SKM-1 treated with dmso at 0.1 percent for 144 hours (cell line): ENCODE data around the gene NKAIN2.
"Not testable (repeated sequence)": the region's sequence is repeated elsewhere in the genome, so short reads cannot be mapped to it uniquely, and the experiment has no call there.

ENCODE experiments used
- DNase-seq: peaks from one replicate; lab custom pipeline; 2025; ENCODE audit not compliant: unreplicated experiment; lab: John Stamatoyannopoulos, UW

NKAIN2 gene

GRCh38 chr6:124551711-124552233 lies 748.1 kb downstream of the NKAIN2 start:
- no peak for DNase-seq

- no peak for DNase-seq
Measured at GRCh38 chr6:124557873-124558272, 754.2 kb downstream of the NKAIN2 start.

- not testable (repeated sequence) for DNase-seq
Measured at GRCh38 chr6:124560078-124560477, 756.4 kb downstream of the NKAIN2 start.

- no peak for DNase-seq
Measured at GRCh38 chr6:124560873-124561567, 757.4 kb downstream of the NKAIN2 start.

GRCh38 chr6:124561635-124562130 lies 758.0 kb downstream of the NKAIN2 start:
- no peak for DNase-seq

- DNase-seq, result not testable (repeated sequence)
Measured at GRCh38 chr6:124564125-124564524, 760.5 kb downstream of the NKAIN2 start.

- no peak for DNase-seq
Measured at GRCh38 chr6:124567401-124567800, 763.7 kb downstream of the NKAIN2 start.

- no peak for DNase-seq
Measured at GRCh38 chr6:124573953-124574352, 770.3 kb downstream of the NKAIN2 start.

GRCh38 chr6:124577734-124578281 lies 774.1 kb downstream of the NKAIN2 start:
- no peak for DNase-seq

GRCh38 chr6:124590001-124590400 lies 786.3 kb downstream of the NKAIN2 start:
- DNase-seq, result no peak

- no peak for DNase-seq
Measured at GRCh38 chr6:124599656-124600055, 796.0 kb downstream of the NKAIN2 start.

- no peak for DNase-seq
Measured at GRCh38 chr6:124604719-124605118, 801.1 kb downstream of the NKAIN2 start.

GRCh38 chr6:124607119-124607627 lies 803.5 kb downstream of the NKAIN2 start:
- DNase-seq, result no peak

GRCh38 chr6:124613031-124613430 lies 809.4 kb downstream of the NKAIN2 start:
- no peak for DNase-seq

GRCh38 chr6:124622351-124622750 lies 818.7 kb downstream of the NKAIN2 start:
- no peak for DNase-seq

- no peak for DNase-seq
Measured at GRCh38 chr6:124633655-124634054, 830.0 kb downstream of the NKAIN2 start.

GRCh38 chr6:124640432-124640831 lies 836.8 kb downstream of the NKAIN2 start:
- DNase-seq, result no peak

GRCh38 chr6:124655866-124656265 lies 852.2 kb downstream of the NKAIN2 start:
- no peak for DNase-seq

GRCh38 chr6:124658053-124658452 lies 854.4 kb downstream of the NKAIN2 start:
- no peak for DNase-seq

- DNase-seq, result no peak
Measured at GRCh38 chr6:124659427-124659826, 855.8 kb downstream of the NKAIN2 start.

GRCh38 chr6:124660185-124660584 lies 856.5 kb downstream of the NKAIN2 start:
- DNase-seq, result no peak

- DNase-seq, result no peak
Measured at GRCh38 chr6:124661097-124661661, 857.5 kb downstream of the NKAIN2 start.
